A549 (cell line): ENCODE measurements around the gene MEA1. TPM values are rescaled to one million over a fixed set of nuclear protein-coding genes. Genes with fewer than 3 reads are reported as not detected.

Experiments used
- ATAC-seq, 2 experiments: fragments of 200-7000 bp in 1 of 2; fragments of >200 bp in 1 of 2; cut with Nextera tagmentation in 1 of 2; cut with Tn5 transposase in 1 of 2; 3 replicates each; pipeline versions ENCODE4 v1.8.0 to v1.9.1; 2018 to 2020; ENCODE audit warnings: mild to moderate bottlenecking in 1 of 2, moderate library complexity in 1 of 2
- CTCF ChIA-PET: fragments of 300-600 bp; sonication (Branson Sonifier 250); formaldehyde crosslinking; extraction: SDS; loops from one replicate; lab custom pipeline; 2021; ENCODE audit warnings: antibody characterized with exemption, inconsistent platforms; lab: Yijun Ruan, JAX
- POLR2A ChIA-PET: fragments of 350-600 bp; formaldehyde crosslinking; extraction: SDS; loops from one replicate; lab custom pipeline; 2021; ENCODE audit warnings: antibody characterized with exemption, inconsistent platforms; lab: Yijun Ruan, JAX
- DNase-seq, 2 experiments: peaks; one replicate each; pipeline versions ENCODE4 v3.0.0 to v3.0.0-alpha.2; 2011 to 2016; ENCODE audit warnings: low read depth in 1 of 2, low spot score in 1 of 2
- FAIRE-seq: peaks from 2 replicates; lab custom pipeline; 2011; peaks lifted over from hg19 to GRCh38; lab: Jason Lieb, UNC
- H3K27ac ChIP-seq, 2 experiments: fragments of >200 bp; sonication (Bioruptor Twin); formaldehyde crosslinking; 3 replicates each; pipeline ENCODE4 v1.5.1; 2016 to 2017
- H3K4me1 ChIP-seq: fragments of >200 bp; sonication (Bioruptor Twin); formaldehyde crosslinking; 3 replicates; pipeline ENCODE4 v1.6.1; 2016
- H3K4me2 ChIP-seq: fragments of >200 bp; sonication (Bioruptor Twin); formaldehyde crosslinking; 3 replicates; pipeline ENCODE4 v1.6.1; 2016
- H3K4me3 ChIP-seq: fragments of >200 bp; sonication (Bioruptor Twin); formaldehyde crosslinking; 3 replicates; pipeline ENCODE4 v1.5.1; 2016
- H3K9me3 ChIP-seq: fragments of >200 bp; sonication (Bioruptor Twin); formaldehyde crosslinking; 3 replicates; pipeline ENCODE4 v1.6.1; 2016
- ATOH8 ChIP-seq: fragments of 250-450 bp; sonication (Bioruptor Pico); IDR thresholded peaks from 2 replicates; pipeline ENCODE4 v1.5.0; 2020; ENCODE audit warnings: low read depth, mild to moderate bottlenecking, moderate library complexity
- CTCF ChIP-seq: fragments of >200 bp; sonication (Bioruptor Twin); formaldehyde crosslinking; IDR thresholded peaks from 3 replicates; pipeline ENCODE4 v1.5.1; 2016
- EP300 ChIP-seq, 2 experiments: fragments of >200 bp; sonication (Bioruptor Twin); formaldehyde crosslinking; IDR thresholded peaks; 2 replicates in 1 of 2; 3 replicates in 1 of 2; pipeline ENCODE4 v1.6.1; 2016 to 2017
- ESRRA ChIP-seq: fragments of 150-350 bp; IDR thresholded peaks from 2 replicates; pipeline ENCODE4 v1.6.1; 2014; ENCODE audit warnings: mild to moderate bottlenecking, low read length, borderline replicate concordance
- FOSB ChIP-seq: fragments of 250-450 bp; sonication (Bioruptor Pico); IDR thresholded peaks from 2 replicates; pipeline ENCODE4 v1.5.0; 2020; ENCODE audit warnings: mild to moderate bottlenecking, moderate library complexity
- FOXS1 ChIP-seq: fragments of 250-450 bp; sonication (Bioruptor Pico); IDR thresholded peaks from 2 replicates; pipeline ENCODE4 v1.5.0; 2020; ENCODE audit warnings: mild to moderate bottlenecking, moderate library complexity
- JUN ChIP-seq, 2 experiments: fragments of >200 bp; sonication (Bioruptor Twin); formaldehyde crosslinking; IDR thresholded peaks; 2 replicates in 1 of 2; 3 replicates in 1 of 2; pipeline ENCODE4 v1.6.1; 2016 to 2017
- JUNB ChIP-seq: fragments of >200 bp; sonication (Bioruptor Twin); formaldehyde crosslinking; IDR thresholded peaks from 2 replicates; pipeline ENCODE4 v1.6.1; 2016
- KDM1A ChIP-seq: fragments of 200-600 bp; sonication (generic); IDR thresholded peaks from 2 replicates; pipeline ENCODE4 v1.6.1; 2016; ENCODE audit warnings: low read depth, mild to moderate bottlenecking
- KDM5A ChIP-seq: fragments of 200-600 bp; sonication (generic); IDR thresholded peaks from 2 replicates; pipeline ENCODE4 v1.6.1; 2016; ENCODE audit warnings: antibody characterized with exemption, mild to moderate bottlenecking
- NFE2L2 ChIP-seq: fragments of 150-350 bp; conservative IDR thresholded peaks from 2 replicates; pipeline ENCODE4 v1.6.1; 2014; ENCODE audit warnings: low read length
- RAD21 ChIP-seq, 2 experiments: fragments of >200 bp in 1 of 2; sonication (Bioruptor Twin) in 1 of 2; formaldehyde crosslinking in 1 of 2; IDR thresholded peaks in 1 of 2; conservative IDR thresholded peaks in 1 of 2; 2 replicates in 1 of 2; 3 replicates in 1 of 2; pipeline ENCODE4 v1.6.1; 2012 to 2018; ENCODE audit warnings: inconsistent platforms in 1 of 2
- SREBF2 ChIP-seq: fragments of 450-650 bp; IDR thresholded peaks from 2 replicates; pipeline ENCODE4 v1.6.1; 2014; ENCODE audit warnings: mild to moderate bottlenecking, moderate library complexity
- ZC3H11A ChIP-seq: fragments of 450-650 bp; IDR thresholded peaks from 2 replicates; pipeline ENCODE4 v1.6.1; 2014; ENCODE audit warnings: antibody characterized with exemption, mild to moderate bottlenecking
- ZFP36 ChIP-seq: fragments of 450-650 bp; IDR thresholded peaks from 2 replicates; pipeline ENCODE4 v1.6.1; 2014; ENCODE audit warnings: borderline replicate concordance; ENCODE audit not compliant: partially characterized antibody
- WGBS: methylation state at CpG from one replicate; pipeline ENCODE4 v1.1.6; 2017; ENCODE audit errors: missing lambda C conversion rate; 5-methylcytosine and 5-hydroxymethylcytosine counted together
- polyA plus RNA-seq, 4 experiments: library from polyadenylated mRNA; depleted of rRNA in 3 of 4; stranded (reverse); fragments of >200 nt; fragmentation: RNase III in 1 of 4; extraction: RNeasy Plus Mini Kit Qiagen cat#74134 plus additional on column Dnase treatment in 1 of 4; gene quantifications; 2 replicates in 3 of 4; 3 replicates in 1 of 4; pipeline ENCODE4 v1.2.3, GENCODE V29; 2011 to 2017
- TF ChIP-seq, protein P1 (sequence below): IDR thresholded peaks from 2 replicates; pipeline ENCODE4 v1.6.1; 2012
- TF ChIP-seq, protein P2 (sequence below): fragments of 450-650 bp; IDR thresholded peaks from 2 replicates; pipeline ENCODE4 v1.6.1; 2014; ENCODE audit warnings: antibody characterized with exemption

Gene MEA1
- polyA plus RNA-seq, 2 of the 4 experiments (the other 2 are of a cell fraction), result 58.6 to 94.3 TPM

- no peak for TF ChIP-seq ATOH8 (CRISPR knock-in tag)
Observed at GRCh38 chr6:42968783-42969182, 45.0 kb downstream of the MEA1 start (continued).

- H3K4me3 ChIP-seq, result no peak overlapping the region
- CTCF ChIA-PET, result no interaction called here
- no peak overlapping the region for H3K4me2 ChIP-seq
- ATAC-seq (no peak), DNase-seq (no peak)
- H3K4me1 ChIP-seq, result peaks cover 20% of the 10 kb centered on the region
- POLR2A ChIA-PET, result no interaction called here
- no peak overlapping the region for H3K27ac ChIP-seq
- TF ChIP-seq JUN (IDR thresholded peaks at IDR 0.05), result no peak
- TF ChIP-seq, all 56 proteins: peak for 0
- H3K9me3 ChIP-seq, result no peaks in the 10 kb centered on the region
- WGBS, result 89% methylated on average over 7 of the region's 12 CpGs
- FAIRE-seq, result no peak
Observed at GRCh38 chr6:42968126-42968701, 45.5 kb downstream of the MEA1 start.

DNA sequence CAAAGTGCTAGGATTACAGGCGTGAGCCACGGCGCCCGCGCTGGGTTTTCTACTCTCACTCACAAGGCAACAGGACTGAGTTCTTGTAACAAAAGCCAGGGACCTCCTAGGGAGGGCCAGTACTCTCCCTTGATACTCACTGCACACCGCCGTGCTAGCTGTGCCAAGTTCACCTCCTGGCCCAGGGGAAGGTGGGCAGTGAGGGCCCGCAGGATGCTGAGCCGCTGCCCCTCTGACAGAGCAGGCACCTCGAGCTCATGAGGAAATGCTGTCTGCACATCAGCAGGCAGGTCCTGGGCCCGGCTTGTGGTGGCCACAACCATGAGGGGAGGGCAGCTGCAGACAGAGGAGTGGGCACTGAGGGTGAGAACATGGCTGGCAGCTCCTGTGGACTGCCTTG, 46.5 kb downstream of the MEA1 start:
- Histone ChIP-seq H3K4me2 (no peak overlapping the region), H3K4me3 (no peak overlapping the region), H3K27ac (no peak overlapping the region), H3K9me3 (no peaks in the 10 kb centered on the region), H3K4me1 (peaks cover 20% of the 10 kb centered on the region)
- ATAC-seq, result no peak
- DNase-seq, result no peak
- TF ChIP-seq SREBF2 (no peak), KDM5A (no peak), ZC3H11A (no peak), ESRRA (no peak)
- ChIA-PET CTCF (no interaction called here), POLR2A (no interaction called here)
- FAIRE-seq, result no peak
- 90% methylated on average over 10 of the region's 11 CpGs for WGBS

DNA sequence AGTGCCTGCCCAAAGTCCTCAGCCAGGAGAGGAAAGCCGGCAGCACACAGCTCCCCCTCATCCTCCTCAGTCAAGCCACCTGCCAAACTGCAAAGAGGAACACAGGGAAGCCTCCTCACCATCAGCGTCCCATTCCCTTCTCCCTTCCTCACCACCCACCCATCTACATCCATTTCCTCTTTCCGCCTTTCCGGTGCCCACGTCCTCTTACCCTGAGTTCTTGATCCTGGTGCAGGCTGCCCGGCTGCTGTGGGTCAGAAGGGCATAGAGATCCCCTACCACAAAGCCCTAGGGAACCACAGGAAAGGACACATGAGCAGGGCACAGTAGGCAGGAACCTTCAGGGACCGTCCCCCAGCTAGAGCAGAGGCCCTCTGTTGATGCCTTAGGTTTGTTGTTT, 47.2 kb downstream of the MEA1 start:
- FAIRE-seq (no peak), ATAC-seq (no peak), DNase-seq (no peak)
- WGBS, result 85% methylated on average over 7 of the region's 7 CpGs
- no peak overlapping the region for H3K4me2 ChIP-seq
- peaks cover 17% of the 10 kb centered on the region for H3K4me1 ChIP-seq
- no peak overlapping the region for H3K4me3 ChIP-seq
- H3K27ac ChIP-seq, result no peak overlapping the region
- CTCF ChIA-PET, result no interaction called here
- no peaks in the 10 kb centered on the region for H3K9me3 ChIP-seq
- POLR2A ChIA-PET, result interaction anchor here (0.6 kb wide), 1 partner anchor 18 kb away, joined by 3 read pairs; the partner anchor contains the start of gene PPP2R5D
- TF ChIP-seq ZFP36, result no peak
- TF ChIP-seq, protein P1, sequence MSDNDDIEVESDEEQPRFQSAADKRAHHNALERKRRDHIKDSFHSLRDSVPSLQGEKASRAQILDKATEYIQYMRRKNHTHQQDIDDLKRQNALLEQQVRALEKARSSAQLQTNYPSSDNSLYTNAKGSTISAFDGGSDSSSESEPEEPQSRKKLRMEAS, result no peak
- no peak for TF ChIP-seq NFE2L2
- no peak for TF ChIP-seq ESRRA
- no peak for TF ChIP-seq KDM1A
- TF ChIP-seq KDM5A, result no peak
- no peak for TF ChIP-seq FOSB (CRISPR knock-in tag)
- TF ChIP-seq JUN (IDR thresholded peaks at IDR 0.05), result no peak

DNA sequence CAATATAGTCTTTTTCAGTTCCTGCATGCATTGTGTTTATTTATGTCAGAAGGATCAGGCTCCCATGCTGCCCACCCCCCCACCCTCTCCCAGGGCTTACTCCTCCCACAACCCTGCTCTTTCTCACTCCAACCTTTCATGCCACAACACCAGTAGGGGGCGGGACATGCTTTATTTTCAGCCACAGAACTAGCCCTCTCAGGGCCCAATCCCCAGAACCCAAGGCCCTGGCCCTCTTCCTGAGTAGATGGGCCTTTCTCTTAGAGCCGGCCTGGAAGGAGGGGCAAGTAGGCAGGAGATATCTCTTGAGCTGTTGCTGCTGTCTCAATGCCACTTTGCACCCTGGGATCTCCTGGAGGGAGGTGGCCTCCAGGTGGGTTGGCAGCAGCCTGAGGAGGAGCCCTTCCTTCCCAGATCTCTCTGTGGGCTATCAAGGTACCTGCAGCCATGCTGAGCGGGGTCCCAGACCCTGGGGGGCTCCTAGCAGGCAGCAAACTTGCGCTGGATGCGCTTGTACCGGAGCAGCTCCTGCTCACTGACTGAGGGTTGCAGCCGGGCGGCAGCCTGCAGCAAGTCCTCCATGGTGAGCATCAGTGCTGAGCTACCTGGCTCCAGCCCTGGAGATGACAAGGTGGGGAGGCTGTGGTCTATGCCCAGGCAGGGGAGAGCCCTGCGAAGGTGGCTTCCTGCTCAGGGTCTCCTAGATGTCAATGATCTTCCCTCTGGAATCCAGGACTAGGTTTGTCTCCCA, 49.7 kb downstream of the MEA1 start:
- Histone ChIP-seq H3K9me3 (no peaks in the 10 kb centered on the region), H3K27ac (no peak overlapping the region), H3K4me2 (no peak overlapping the region), H3K4me1 (peaks cover 8% of the 10 kb centered on the region; the same call in 1 of the 3 replicates), H3K4me3 (no peak overlapping the region)
- FAIRE-seq (no peak), ATAC-seq (peak; percentile 75 to 84; a peak in 5 of 6 replicates), DNase-seq (peak; percentile 34 to 63)
- WGBS, result 79% methylated on average over 7 of the region's 9 CpGs
- ChIA-PET POLR2A (no interaction called here), CTCF (interaction anchor here (0.7 to 1.8 kb wide), 8 partner anchors 10 to 526 kb away, joined by 3 to 7 read pairs (median 4); no protein-coding TSS in a partner anchor)
- TF ChIP-seq CTCF (peak; percentile 26; the same call in 1 of the 3 replicates), EP300 (IDR thresholded peaks at IDR 0.05) (no peak), FOXS1 (CRISPR knock-in tag) (no peak), RAD21 (conservative IDR thresholded peaks at IDR 0.05 in 1 of 2, IDR thresholded peaks at IDR 0.05 in 1 of 2) (peak; percentile 41 to 56), JUNB (no peak)
- TF ChIP-seq, protein P2, sequence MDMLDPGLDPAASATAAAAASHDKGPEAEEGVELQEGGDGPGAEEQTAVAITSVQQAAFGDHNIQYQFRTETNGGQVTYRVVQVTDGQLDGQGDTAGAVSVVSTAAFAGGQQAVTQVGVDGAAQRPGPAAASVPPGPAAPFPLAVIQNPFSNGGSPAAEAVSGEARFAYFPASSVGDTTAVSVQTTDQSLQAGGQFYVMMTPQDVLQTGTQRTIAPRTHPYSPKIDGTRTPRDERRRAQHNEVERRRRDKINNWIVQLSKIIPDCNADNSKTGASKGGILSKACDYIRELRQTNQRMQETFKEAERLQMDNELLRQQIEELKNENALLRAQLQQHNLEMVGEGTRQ, result no peak
